ENCODE measurements around the gene PPP3CA. TPM values are rescaled to one million over a fixed set of nuclear protein-coding genes. Genes with fewer than 3 reads are reported as not detected.

The PPP3CA gene
- total and polyA plus RNA-seq, 2 of the 13 experiments (the other 11 are each of a cell fraction or from before 2014, with no cell fraction given) = 4.8 to 13.2 TPM

DNA sequence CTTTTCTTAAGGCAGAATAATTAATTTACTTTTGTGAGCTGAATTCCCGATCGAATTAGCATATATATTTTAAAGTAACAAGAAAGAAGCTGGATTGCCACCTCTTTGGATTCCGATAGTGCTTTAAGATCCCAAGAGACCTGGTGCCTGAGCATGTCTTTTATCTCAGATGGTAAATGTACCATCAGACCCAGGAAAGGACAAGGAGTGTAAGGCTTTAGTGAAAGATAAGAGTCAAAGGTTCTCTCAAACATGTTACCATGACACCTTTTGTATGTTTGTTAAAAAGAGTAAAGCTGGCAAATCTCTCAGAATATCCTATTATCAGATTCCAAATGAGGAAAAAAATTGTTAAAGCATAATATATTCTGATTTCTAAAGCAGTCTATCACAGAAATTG is 198.8 kb downstream of the PPP3CA start:
- POLR2A ChIA-PET = no interaction called here
- no peaks in the 10 kb centered on the region for H4K20me1 ChIP-seq (ENCODE audit: insufficient read depth, low read length)
- no peak for TF ChIP-seq ETV6 (CRISPR knock-in tag; conservative IDR thresholded peaks at IDR 0.05)
- TF ChIP-seq ZNF251 (CRISPR knock-in tag; IDR thresholded peaks at IDR 0.05) = no peak
- no peak for TF ChIP-seq ZNF382 (CRISPR knock-in tag; IDR thresholded peaks at IDR 0.05; ENCODE audit: borderline replicate concordance)
- TF ChIP-seq, protein P1, sequence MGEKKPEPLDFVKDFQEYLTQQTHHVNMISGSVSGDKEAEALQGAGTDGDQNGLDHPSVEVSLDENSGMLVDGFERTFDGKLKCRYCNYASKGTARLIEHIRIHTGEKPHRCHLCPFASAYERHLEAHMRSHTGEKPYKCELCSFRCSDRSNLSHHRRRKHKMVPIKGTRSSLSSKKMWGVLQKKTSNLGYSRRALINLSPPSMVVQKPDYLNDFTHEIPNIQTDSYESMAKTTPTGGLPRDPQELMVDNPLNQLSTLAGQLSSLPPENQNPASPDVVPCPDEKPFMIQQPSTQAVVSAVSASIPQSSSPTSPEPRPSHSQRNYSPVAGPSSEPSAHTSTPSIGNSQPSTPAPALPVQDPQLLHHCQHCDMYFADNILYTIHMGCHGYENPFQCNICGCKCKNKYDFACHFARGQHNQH (CRISPR knock-in tag; IDR thresholded peaks at IDR 0.05) = no peak
- no peak for TF ChIP-seq NCOA2 (CRISPR knock-in tag; IDR thresholded peaks at IDR 0.05)
- no peak for TF ChIP-seq ZKSCAN5 (CRISPR knock-in tag; IDR thresholded peaks at IDR 0.05)
- TF ChIP-seq MTA1 (CRISPR knock-in tag; IDR thresholded peaks at IDR 0.05; ENCODE audit: borderline replicate concordance) = no peak
- no peak overlapping the region for H3K9ac ChIP-seq (ENCODE audit: insufficient read depth, low read depth, low read length)
- 97% methylated on average over 3 of the region's 3 CpGs for WGBS (ENCODE audit: low lambda C conversion rate)
- DNase-seq (ENCODE audit: low spot score) = no peak
- CTCF ChIA-PET (ENCODE audit: low intra/inter-chr PET ratio, low total read pairs) = no interaction called here
- H3K27ac ChIP-seq (ENCODE audit: extremely low read length, insufficient read depth, low read length) = no peak overlapping the region
- H3K79me2 ChIP-seq (ENCODE audit: insufficient read depth, low read length) = no peaks in the 10 kb centered on the region
- in situ Hi-C loops (cut with HindIII; ENCODE audit: extremely low pct_ligation_motif_present, low pct_unique_long_range_greater_than_20kb) (no loop called here), intact Hi-C loops (cut with micrococcal nuclease; ENCODE audit: unreplicated experiment) (no loop called here)
- no peak overlapping the region for H2AFZ ChIP-seq (ENCODE audit: low read length)
- no peak overlapping the region for H3K4me2 ChIP-seq (ENCODE audit: low read depth, low read length)
- H3K36me3 ChIP-seq (replicated peaks in 1 of 2; ENCODE audit: control insufficient read depth in 1 of 2, insufficient read depth in 2 of 2, low read length in 2 of 2) = no peaks in the 10 kb centered on the region
- no peaks in the 10 kb centered on the region for H3K4me1 ChIP-seq (ENCODE audit: insufficient read depth, low read length)
- H3K9me3 ChIP-seq (ENCODE audit: low read length) = no peaks in the 10 kb centered on the region
- no peak for FAIRE-seq
- no peak overlapping the region for H3K4me3 ChIP-seq (replicated peaks in 1 of 3; ENCODE audit: insufficient read depth in 1 of 3, low read depth in 2 of 3, low read length in 3 of 3)
- H3K27me3 ChIP-seq (ENCODE audit: control insufficient read depth in 1 of 2, insufficient read depth in 2 of 2, low read length in 2 of 2) = no peaks in the 10 kb centered on the region
- BruUV-seq (replicated peaks) = no TSS peak
- no peak for ATAC-seq

DNA sequence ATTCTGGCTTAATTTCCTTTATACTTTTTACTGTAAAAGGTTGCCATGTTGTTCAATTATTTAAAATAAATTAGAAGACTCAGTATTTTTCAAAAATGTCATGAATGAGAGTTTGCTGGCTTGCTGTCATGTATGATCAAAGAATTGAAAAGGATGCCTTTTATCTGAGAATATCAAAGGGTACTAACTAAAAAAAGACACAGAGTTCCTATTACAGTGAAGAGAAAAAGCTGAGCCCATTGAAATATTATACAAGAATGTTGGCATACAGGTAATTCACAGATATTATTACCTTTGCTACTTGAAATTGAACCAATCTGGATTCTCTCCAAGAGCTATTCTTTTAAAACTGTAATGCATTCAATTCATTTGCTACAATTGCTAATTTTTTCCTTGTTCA is 200.0 kb downstream of the PPP3CA start:
- CTCF ChIA-PET (ENCODE audit: low intra/inter-chr PET ratio, low total read pairs) = no interaction called here
- no peak for FAIRE-seq
- BruUV-seq (replicated peaks) = no TSS peak
- H3K27ac ChIP-seq (ENCODE audit: extremely low read length, insufficient read depth, low read length) = no peak overlapping the region
- no peaks in the 10 kb centered on the region for H3K36me3 ChIP-seq (replicated peaks in 1 of 2; ENCODE audit: control insufficient read depth in 1 of 2, insufficient read depth in 2 of 2, low read length in 2 of 2)
- POLR2A ChIA-PET = no interaction called here
- no peaks in the 10 kb centered on the region for H3K79me2 ChIP-seq (ENCODE audit: insufficient read depth, low read length)
- H2AFZ ChIP-seq (ENCODE audit: low read length) = no peak overlapping the region
- H3K9ac ChIP-seq (ENCODE audit: insufficient read depth, low read depth, low read length) = no peak overlapping the region
- H3K27me3 ChIP-seq (ENCODE audit: control insufficient read depth in 1 of 2, insufficient read depth in 2 of 2, low read length in 2 of 2) = no peaks in the 10 kb centered on the region
- no peak overlapping the region for H3K4me3 ChIP-seq (replicated peaks in 1 of 3; ENCODE audit: insufficient read depth in 1 of 3, low read depth in 2 of 3, low read length in 3 of 3)
- H4K20me1 ChIP-seq (ENCODE audit: insufficient read depth, low read length) = no peaks in the 10 kb centered on the region
- no peaks in the 10 kb centered on the region for H3K4me1 ChIP-seq (ENCODE audit: insufficient read depth, low read length)
- in situ Hi-C loops (cut with HindIII; ENCODE audit: extremely low pct_ligation_motif_present, low pct_unique_long_range_greater_than_20kb) = no loop called here
- intact Hi-C loops (cut with micrococcal nuclease; ENCODE audit: unreplicated experiment) = no loop called here
- no peaks in the 10 kb centered on the region for H3K9me3 ChIP-seq (ENCODE audit: low read length)
- no peak for ATAC-seq
- no peak overlapping the region for H3K4me2 ChIP-seq (ENCODE audit: low read depth, low read length)
- DNase-seq (ENCODE audit: low spot score) = no peak
- no peak for TF ChIP-seq JUNB (CRISPR knock-in tag; IDR thresholded peaks at IDR 0.05; ENCODE audit: borderline replicate concordance)
- TF ChIP-seq RBFOX2 (IDR thresholded peaks at IDR 0.05; ENCODE audit: low read depth, low read length) = no peak
- no peak for TF ChIP-seq ZNF879 (CRISPR knock-in tag; IDR thresholded peaks at IDR 0.05)
- no peak for TF ChIP-seq GLI4 (CRISPR knock-in tag; IDR thresholded peaks at IDR 0.05; ENCODE audit: borderline replicate concordance)
- no peak for TF ChIP-seq ZNF44 (CRISPR knock-in tag; IDR thresholded peaks at IDR 0.05)
- no peak for TF ChIP-seq ZSCAN9 (CRISPR knock-in tag; IDR thresholded peaks at IDR 0.05; ENCODE audit: borderline replicate concordance)
- TF ChIP-seq POLR2A (IDR thresholded peaks at IDR 0.05; ENCODE audit: insufficient read depth in 1 of 2, low read depth in 2 of 2, low read length in 2 of 2) = no peak
- TF ChIP-seq SNAI1 (CRISPR knock-in tag; IDR thresholded peaks at IDR 0.05; ENCODE audit: borderline replicate concordance) = no peak
- TF ChIP-seq, protein P2, sequence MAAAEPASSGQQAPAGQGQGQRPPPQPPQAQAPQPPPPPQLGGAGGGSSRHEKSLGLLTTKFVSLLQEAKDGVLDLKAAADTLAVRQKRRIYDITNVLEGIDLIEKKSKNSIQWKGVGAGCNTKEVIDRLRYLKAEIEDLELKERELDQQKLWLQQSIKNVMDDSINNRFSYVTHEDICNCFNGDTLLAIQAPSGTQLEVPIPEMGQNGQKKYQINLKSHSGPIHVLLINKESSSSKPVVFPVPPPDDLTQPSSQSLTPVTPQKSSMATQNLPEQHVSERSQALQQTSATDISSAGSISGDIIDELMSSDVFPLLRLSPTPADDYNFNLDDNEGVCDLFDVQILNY (CRISPR knock-in tag; conservative IDR thresholded peaks at IDR 0.05) = no peak
- TF ChIP-seq ZFY (CRISPR knock-in tag; IDR thresholded peaks at IDR 0.05) = no peak
